MCF 10A (cell line): Measurements from ENCODE around the gene P2RX1. TPM values are rescaled to one million over a fixed set of nuclear protein-coding genes. Genes with fewer than 3 reads are reported as not detected.

Experiments
- BruUV-seq: library from RNA; stranded (reverse); fragments of 400-500 nt; replicated peaks from 2 replicates; lab custom pipeline; 2021; lab: Mats Ljungman, UMichigan
- CTCF ChIA-PET: fragments of 300-600 bp; sonication (Branson Sonifier 250); formaldehyde crosslinking; extraction: SDS; loops from one replicate; lab custom pipeline; 2021; ENCODE audit warnings: antibody characterized with exemption, inconsistent platforms; lab: Yijun Ruan, JAX
- POLR2A ChIA-PET: fragments of 300-600, 350-650 bp; sonication (Branson Sonifier 250); formaldehyde crosslinking; extraction: SDS; loops from one replicate; lab custom pipeline; 2020; ENCODE audit warnings: antibody characterized with exemption, inconsistent platforms; lab: Yijun Ruan, JAX
- DNase-seq: peaks from one replicate; pipeline ENCODE4 v3.0.0-alpha.2; 2018; ENCODE audit not compliant: unreplicated experiment
- H3K27ac Mint-ChIP-seq: one replicate; pipeline ENCODE4 v1.8.0; 2022; ENCODE audit warnings: mild to moderate bottlenecking, low read depth, mixed read lengths; ENCODE audit not compliant: unreplicated experiment
- H3K27me3 Mint-ChIP-seq: one replicate; pipeline ENCODE4 v1.8.0; 2022; ENCODE audit warnings: mixed read lengths; ENCODE audit not compliant: insufficient read depth, unreplicated experiment
- H3K36me3 Mint-ChIP-seq: one replicate; pipeline ENCODE4 v1.8.0; 2022; ENCODE audit warnings: mild to moderate bottlenecking, moderate library complexity, mixed read lengths; ENCODE audit not compliant: insufficient read depth, unreplicated experiment
- H3K4me1 Mint-ChIP-seq: one replicate; pipeline ENCODE4 v1.8.0; 2022; ENCODE audit warnings: mixed read lengths; ENCODE audit not compliant: insufficient read depth, unreplicated experiment
- H3K4me3 Mint-ChIP-seq: one replicate; pipeline ENCODE4 v1.8.0; 2022; ENCODE audit warnings: mild to moderate bottlenecking, moderate library complexity, mixed read lengths; ENCODE audit not compliant: unreplicated experiment
- H3K9me3 Mint-ChIP-seq: one replicate; pipeline ENCODE4 v1.8.0; 2022; ENCODE audit warnings: mixed read lengths; ENCODE audit not compliant: unreplicated experiment
- intact Hi-C: fragments of 100-400 bp; cut with micrococcal nuclease; formaldehyde crosslinking; loops from 2 replicates; pipeline ENCODE4 v1.14.1; 2022
- total RNA-seq: library from RNA; stranded (reverse); gene quantifications from 2 replicates; pipeline ENCODE4 v1.2.3, GENCODE V29; 2022
- TF ChIP-seq, protein P1 (sequence below): fragments of 200-600 bp; IDR thresholded peaks from one replicate; pipeline ENCODE4 v1.8.0; 2022; ENCODE audit warnings: antibody characterized with exemption, mild to moderate bottlenecking; ENCODE audit not compliant: unreplicated experiment

The P2RX1 gene
- total RNA-seq, 1 experiment from 2014 or later = not detected

DNA sequence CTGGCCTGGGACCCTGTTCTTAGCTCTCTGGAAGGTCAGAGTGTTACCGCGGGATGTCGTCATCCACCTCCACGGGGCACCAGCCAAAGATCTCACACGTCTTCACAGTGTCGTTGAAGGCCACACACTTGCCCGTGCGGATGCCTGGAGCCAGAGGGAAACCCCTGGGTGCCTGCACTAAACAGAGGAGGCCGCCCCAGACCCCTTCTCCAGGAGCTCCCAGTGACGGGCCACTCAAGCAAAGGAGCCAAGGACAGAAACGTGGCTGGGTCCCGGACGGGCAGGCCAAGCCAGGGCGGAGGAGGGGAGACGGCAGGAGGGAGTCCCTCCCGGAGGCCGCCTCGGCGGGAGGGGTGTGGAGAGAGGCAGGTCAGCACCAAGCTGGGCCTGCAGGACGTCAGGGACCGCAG lies 12.4 kb downstream of the P2RX1 start:
- Mint-ChIP-seq H3K4me3 (no peak overlapping the region), H3K9me3 (no peaks in the 10 kb centered on the region), H3K27ac (no peak overlapping the region), H3K4me1 (no peaks in the 10 kb centered on the region), H3K36me3 (no peaks in the 10 kb centered on the region), H3K27me3 (no peaks in the 10 kb centered on the region)
- no TSS peak for BruUV-seq
- CTCF ChIA-PET = interaction anchor here (0.9 to 1.7 kb wide), 5 partner anchors 10 to 98 kb away, joined by 3 to 12 read pairs (median 3); no protein-coding TSS in a partner anchor
- DNase-seq = no peak
- POLR2A ChIA-PET = no interaction called here
- TF ChIP-seq, protein P1, sequence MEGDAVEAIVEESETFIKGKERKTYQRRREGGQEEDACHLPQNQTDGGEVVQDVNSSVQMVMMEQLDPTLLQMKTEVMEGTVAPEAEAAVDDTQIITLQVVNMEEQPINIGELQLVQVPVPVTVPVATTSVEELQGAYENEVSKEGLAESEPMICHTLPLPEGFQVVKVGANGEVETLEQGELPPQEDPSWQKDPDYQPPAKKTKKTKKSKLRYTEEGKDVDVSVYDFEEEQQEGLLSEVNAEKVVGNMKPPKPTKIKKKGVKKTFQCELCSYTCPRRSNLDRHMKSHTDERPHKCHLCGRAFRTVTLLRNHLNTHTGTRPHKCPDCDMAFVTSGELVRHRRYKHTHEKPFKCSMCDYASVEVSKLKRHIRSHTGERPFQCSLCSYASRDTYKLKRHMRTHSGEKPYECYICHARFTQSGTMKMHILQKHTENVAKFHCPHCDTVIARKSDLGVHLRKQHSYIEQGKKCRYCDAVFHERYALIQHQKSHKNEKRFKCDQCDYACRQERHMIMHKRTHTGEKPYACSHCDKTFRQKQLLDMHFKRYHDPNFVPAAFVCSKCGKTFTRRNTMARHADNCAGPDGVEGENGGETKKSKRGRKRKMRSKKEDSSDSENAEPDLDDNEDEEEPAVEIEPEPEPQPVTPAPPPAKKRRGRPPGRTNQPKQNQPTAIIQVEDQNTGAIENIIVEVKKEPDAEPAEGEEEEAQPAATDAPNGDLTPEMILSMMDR = no peak
- intact Hi-C loops = no loop called here

DNA sequence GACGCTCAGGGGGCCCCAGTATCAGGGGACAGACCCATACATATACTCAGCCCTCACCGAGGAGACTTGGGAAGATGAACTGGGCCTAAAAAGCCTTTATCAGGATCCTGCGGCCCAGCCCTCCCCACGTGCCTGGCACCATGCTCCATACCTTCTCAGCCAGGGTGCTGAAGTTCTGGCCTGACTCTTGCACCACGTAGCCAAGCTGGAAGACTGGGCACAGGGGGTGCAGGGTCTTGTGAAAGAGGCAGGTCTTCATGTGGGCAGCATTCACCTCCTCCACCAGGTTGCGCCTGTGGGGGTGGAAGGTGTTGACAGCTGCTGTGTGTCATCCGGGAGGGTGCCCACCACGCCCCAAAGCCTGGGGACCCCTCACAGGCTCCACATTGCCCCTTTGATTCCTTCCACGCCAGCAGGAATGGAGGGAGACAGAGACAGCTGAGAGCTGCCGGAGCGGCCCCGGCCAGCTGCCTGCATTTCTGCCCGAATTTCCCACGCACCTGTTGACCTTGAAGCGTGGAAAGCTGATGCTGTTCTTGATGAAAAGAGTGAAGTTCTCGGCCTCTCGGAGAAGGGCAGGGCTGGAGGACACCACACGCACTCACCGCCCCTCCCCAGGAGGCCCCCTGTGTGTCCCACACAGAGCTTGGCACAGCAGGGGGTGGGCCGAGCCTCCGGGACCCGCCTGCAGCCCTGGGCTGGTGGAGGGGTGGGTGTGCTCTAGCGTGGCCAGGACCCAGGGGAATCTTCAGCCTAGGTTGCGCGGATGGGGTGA lies 13.0 kb downstream of the P2RX1 start:
- no peaks in the 10 kb centered on the region for H3K36me3 Mint-ChIP-seq
- intact Hi-C loops = no loop called here
- H3K27ac Mint-ChIP-seq = no peak overlapping the region
- DNase-seq = no peak
- BruUV-seq = no TSS peak
- no peaks in the 10 kb centered on the region for H3K4me1 Mint-ChIP-seq
- no peak overlapping the region for H3K4me3 Mint-ChIP-seq
- ChIA-PET CTCF (interaction anchor here (0.6 to 1.3 kb wide), 5 partner anchors 11 to 98 kb away, joined by 3 to 4 read pairs (median 3); no protein-coding TSS in a partner anchor), POLR2A (no interaction called here)
- H3K9me3 Mint-ChIP-seq = no peaks in the 10 kb centered on the region
- H3K27me3 Mint-ChIP-seq = no peaks in the 10 kb centered on the region
- TF ChIP-seq, protein P1 = no peak

- no peaks in the 10 kb centered on the region for H3K4me1 Mint-ChIP-seq
- ChIA-PET CTCF (interaction anchor here (1.0 to 2.0 kb wide), 4 partner anchors 11 to 38 kb away, joined by 3 to 8 read pairs (median 5); no protein-coding TSS in a partner anchor), POLR2A (interaction anchor here (0.5 to 1.5 kb wide), 2 partner anchors 9 to 36 kb away, joined by 3 to 4 read pairs; partner anchors contain the start of gene CAMKK1)
- no peaks in the 10 kb centered on the region for H3K9me3 Mint-ChIP-seq
- intact Hi-C loops = no loop called here
- H3K27ac Mint-ChIP-seq = no peak overlapping the region
- H3K4me3 Mint-ChIP-seq = no peak overlapping the region
- H3K36me3 Mint-ChIP-seq = no peaks in the 10 kb centered on the region
- TF ChIP-seq, protein P1 = no peak
- DNase-seq = no peak
- H3K27me3 Mint-ChIP-seq = no peaks in the 10 kb centered on the region
- no TSS peak for BruUV-seq
Measured at GRCh38 chr17:3900646-3901045, 15.6 kb downstream of the P2RX1 start.

DNA sequence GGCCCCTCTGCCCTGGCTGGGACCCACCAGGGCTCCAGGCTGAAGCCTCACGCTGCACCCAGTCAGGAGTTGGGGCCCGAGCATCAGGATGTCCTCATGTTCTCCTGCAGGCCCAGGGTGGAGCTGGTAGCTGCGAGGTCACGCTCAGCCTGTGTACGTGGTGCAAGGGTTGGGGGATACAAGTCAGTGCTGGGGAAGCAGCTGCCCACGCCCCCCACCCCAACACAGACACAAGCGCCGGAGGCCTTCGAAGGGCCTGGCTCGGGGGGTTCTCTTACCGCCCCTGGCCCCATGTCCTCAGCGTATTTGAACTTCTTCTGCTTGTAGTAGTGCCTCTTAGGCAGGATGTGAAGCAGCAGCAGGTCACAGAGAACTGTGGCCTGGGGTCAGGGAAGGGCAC lies 18.5 kb downstream of the P2RX1 start:
- no peak for DNase-seq
- no peaks in the 10 kb centered on the region for H3K36me3 Mint-ChIP-seq
- POLR2A ChIA-PET = no interaction called here
- no peaks in the 10 kb centered on the region for H3K27me3 Mint-ChIP-seq
- intact Hi-C loops = no loop called here
- CTCF ChIA-PET = interaction anchor here (0.5 to 1.6 kb wide), 4 partner anchors 10 to 71 kb away, joined by 3 to 5 read pairs (median 4); no protein-coding TSS in a partner anchor
- no peak overlapping the region for H3K4me3 Mint-ChIP-seq
- H3K4me1 Mint-ChIP-seq = peaks cover 12% of the 10 kb centered on the region
- H3K27ac Mint-ChIP-seq = no peak overlapping the region
- no peaks in the 10 kb centered on the region for H3K9me3 Mint-ChIP-seq
- no TSS peak for BruUV-seq
- TF ChIP-seq, protein P1 = no peak
